Measurements from ENCODE around the gene PPFIBP2. TPM values are rescaled to one million over a fixed set of nuclear protein-coding genes. Genes with fewer than 3 reads are reported as not detected.

Gene PPFIBP2
- total and polyA plus RNA-seq, 2 of the 13 experiments (the other 11 are each of a cell fraction or from before 2014, with no cell fraction given), result 15.0 to 52.5 TPM

- H2AFZ ChIP-seq (ENCODE audit: low read length), result no peak overlapping the region
- H3K4me1 ChIP-seq (ENCODE audit: insufficient read depth, low read length), result peaks cover 33% of the 10 kb centered on the region
- no peaks in the 10 kb centered on the region for H3K79me2 ChIP-seq (ENCODE audit: insufficient read depth, low read length)
- in situ Hi-C loops (cut with HindIII; ENCODE audit: extremely low pct_ligation_motif_present, low pct_unique_long_range_greater_than_20kb), result no loop called here
- no peak overlapping the region for H3K4me3 ChIP-seq (replicated peaks in 1 of 3; ENCODE audit: insufficient read depth in 1 of 3, low read depth in 2 of 3, low read length in 3 of 3)
- H3K9ac ChIP-seq (ENCODE audit: insufficient read depth, low read depth, low read length), result no peak overlapping the region
- FAIRE-seq (no peak), DNase-seq (ENCODE audit: low spot score) (no peak), ATAC-seq (no peak)
- no TSS peak for BruUV-seq (replicated peaks)
- H3K27ac ChIP-seq (ENCODE audit: extremely low read length, insufficient read depth, low read length), result no peak overlapping the region
- WGBS (ENCODE audit: low lambda C conversion rate), result 90% methylated on average over 8 of the region's 8 CpGs
- intact Hi-C loops (cut with micrococcal nuclease; ENCODE audit: unreplicated experiment), result no loop called here
- POLR2A ChIA-PET, result no interaction called here
- no peak overlapping the region for H3K4me2 ChIP-seq (ENCODE audit: low read depth, low read length)
- CTCF ChIA-PET (ENCODE audit: low intra/inter-chr PET ratio, low total read pairs), result no interaction called here
- H3K36me3 ChIP-seq (replicated peaks in 1 of 2; ENCODE audit: control insufficient read depth in 1 of 2, insufficient read depth in 2 of 2, low read length in 2 of 2), result no peaks in the 10 kb centered on the region
- no peaks in the 10 kb centered on the region for H3K9me3 ChIP-seq (ENCODE audit: low read length)
- peaks cover 4% of the 10 kb centered on the region; the same call in 1 of the 2 replicates for H4K20me1 ChIP-seq (ENCODE audit: insufficient read depth, low read length)
- no peaks in the 10 kb centered on the region; a peak in 1 of 5 replicates for H3K27me3 ChIP-seq (ENCODE audit: control insufficient read depth in 1 of 2, insufficient read depth in 2 of 2, low read length in 2 of 2)
- TF ChIP-seq ZNF891 (CRISPR knock-in tag; IDR thresholded peaks at IDR 0.05) (no peak), HNRNPK (IDR thresholded peaks at IDR 0.05; ENCODE audit: low read depth, low read length, poor library complexity, severe bottlenecking) (no peak), PCBP1 (IDR thresholded peaks at IDR 0.05; ENCODE audit: borderline replicate concordance, low read depth, low read length) (no peak), ZFP90 (CRISPR knock-in tag; IDR thresholded peaks at IDR 0.05; ENCODE audit: borderline replicate concordance) (no peak), ZNF383 (CRISPR knock-in tag; IDR thresholded peaks at IDR 0.05; ENCODE audit: borderline replicate concordance) (no peak), ZNF747 (CRISPR knock-in tag; IDR thresholded peaks at IDR 0.05; ENCODE audit: borderline replicate concordance) (no peak), YEATS4 (CRISPR knock-in tag; IDR thresholded peaks at IDR 0.05; ENCODE audit: borderline replicate concordance) (no peak), ZNF335 (CRISPR knock-in tag; IDR thresholded peaks at IDR 0.05) (no peak), RBM39 (IDR thresholded peaks at IDR 0.05; ENCODE audit: low read depth, low read length, poor library complexity, severe bottlenecking) (no peak), TBP (CRISPR knock-in tag; IDR thresholded peaks at IDR 0.05) (no peak), DZIP1 (CRISPR knock-in tag; IDR thresholded peaks at IDR 0.05) (no peak), ZNF660 (CRISPR knock-in tag; IDR thresholded peaks at IDR 0.05; ENCODE audit: borderline replicate concordance, low read depth) (no peak), ZFP91 (CRISPR knock-in tag; IDR thresholded peaks at IDR 0.05; ENCODE audit: borderline replicate concordance) (no peak), BCLAF1 (IDR thresholded peaks at IDR 0.05) (no peak), MTF2 (CRISPR knock-in tag; IDR thresholded peaks at IDR 0.05; ENCODE audit: borderline replicate concordance) (no peak), ZZZ3 (CRISPR knock-in tag; IDR thresholded peaks at IDR 0.05; ENCODE audit: borderline replicate concordance) (no peak), GLI4 (CRISPR knock-in tag; IDR thresholded peaks at IDR 0.05; ENCODE audit: borderline replicate concordance) (no peak), ZNF510 (CRISPR knock-in tag; IDR thresholded peaks at IDR 0.05; ENCODE audit: low read depth) (no peak)
Measured at GRCh38 chr11:7538031-7538430, 24.2 kb downstream of the PPFIBP2 start.
